ENCODE measurements around the gene REXO5.

- TF ChIP-seq POLR2A (IDR thresholded peaks at IDR 0.05) (no peak), CTCF (IDR thresholded peaks at IDR 0.05) (no peak)
These were observed 6.2 kb downstream of the REXO5 start for GRCh38 chr16:20812510-20812909.

All from lower leg skin (tissue), 3 donors.